ENCODE results near the gene DKK1. TPM values are rescaled to one million over a fixed set of nuclear protein-coding genes. Genes with fewer than 3 reads are reported as not detected.

DKK1 gene
- polyA plus RNA-seq (ENCODE audit: insufficient read length in 4 of 4): 10 to 100 TPM; 24.8 to 56.5 (median 38.1) TPM

- DNase-seq (ENCODE audit: low read depth in 4 of 4, low spot score in 3 of 4): peak in 3 of 4 donors; percentile 28 to 38 (median 30)
Observed at GRCh38 chr10:52313933-52314821, at the start of gene DKK1. DKK1 (plus strand) TSS chr10:52314281; CDS start chr10:52314435, 154 bp downstream.

GRCh38 chr10:52265131-52265926 lies 48.8 kb upstream of the DKK1 start:
- DNase-seq (ENCODE audit: low read depth in 4 of 4, low spot score in 3 of 4): no peak

GRCh38 chr10:52266858-52267257 lies 47.2 kb upstream of the DKK1 start:
- DNase-seq (ENCODE audit: low read depth in 4 of 4, low spot score in 3 of 4): no peak

- no peak for DNase-seq (ENCODE audit: low read depth in 4 of 4, low spot score in 3 of 4)
Observed at GRCh38 chr10:52268790-52269189, 45.3 kb upstream of the DKK1 start.

GRCh38 chr10:52269233-52269632 lies 44.8 kb upstream of the DKK1 start:
- no peak for DNase-seq (ENCODE audit: low read depth in 4 of 4, low spot score in 3 of 4)

- DNase-seq (ENCODE audit: low read depth in 4 of 4, low spot score in 3 of 4): no peak
Observed at GRCh38 chr10:52276163-52276562, 37.9 kb upstream of the DKK1 start.

- DNase-seq (ENCODE audit: low read depth in 4 of 4, low spot score in 3 of 4): no peak
Observed at GRCh38 chr10:52276986-52277385, 37.1 kb upstream of the DKK1 start.

GRCh38 chr10:52279546-52279945 lies 34.5 kb upstream of the DKK1 start:
- no peak for DNase-seq (ENCODE audit: low read depth in 4 of 4, low spot score in 3 of 4)

GRCh38 chr10:52280051-52280450 lies 34.0 kb upstream of the DKK1 start:
- no peak for DNase-seq (ENCODE audit: low read depth in 4 of 4, low spot score in 3 of 4)

- no peak for DNase-seq (ENCODE audit: low read depth in 4 of 4, low spot score in 3 of 4)
Observed at GRCh38 chr10:52283174-52283573, 30.9 kb upstream of the DKK1 start.

GRCh38 chr10:52284416-52285013 lies 29.6 kb upstream of the DKK1 start:
- DNase-seq (ENCODE audit: low read depth in 4 of 4, low spot score in 3 of 4): no peak

- DNase-seq (ENCODE audit: low read depth in 4 of 4, low spot score in 3 of 4): no peak
Observed at GRCh38 chr10:52287866-52288265, 26.2 kb upstream of the DKK1 start.

- no peak for DNase-seq (ENCODE audit: low read depth in 4 of 4, low spot score in 3 of 4)
Observed at GRCh38 chr10:52297747-52298146, 16.3 kb upstream of the DKK1 start.

GRCh38 chr10:52300599-52301277 lies 13.3 kb upstream of the DKK1 start:
- no peak for DNase-seq (ENCODE audit: low read depth in 4 of 4, low spot score in 3 of 4)

- peak in 3 of 4 donors; percentile 60 to 68 (median 64) for DNase-seq (ENCODE audit: low read depth in 4 of 4, low spot score in 3 of 4)
Observed at GRCh38 chr10:52308251-52309031, 5.6 kb upstream of the DKK1 start.

- DNase-seq (ENCODE audit: low read depth in 4 of 4, low spot score in 3 of 4): no peak
Observed at GRCh38 chr10:52312942-52313255, 1.2 kb upstream of the DKK1 start.

GRCh38 chr10:52313256-52313932 lies 687 bp upstream of the DKK1 start:
- DNase-seq (ENCODE audit: low read depth in 4 of 4, low spot score in 3 of 4): peak in 3 of 4 donors; percentile 14 to 22 (median 16)

GRCh38 chr10:52314822-52315552 lies 906 bp downstream of the DKK1 start:
- no peak for DNase-seq (ENCODE audit: low read depth in 4 of 4, low spot score in 3 of 4)

- DNase-seq (ENCODE audit: low read depth in 4 of 4, low spot score in 3 of 4): no peak
Observed at GRCh38 chr10:52316001-52316400, 1.9 kb downstream of the DKK1 start.

Data from left renal pelvis (tissue), 4 donors.